ENCODE results near the gene SHROOM2.

- TF ChIP-seq CTCF (IDR thresholded peaks at IDR 0.05; ENCODE audit: insufficient read depth, low read length) = no peak
- TF ChIP-seq POLR2AphosphoS5 (IDR thresholded peaks at IDR 0.05; ENCODE audit: low read depth) = no peak
Observed at GRCh38 chrX:9948406-9948805, 162.2 kb downstream of the SHROOM2 start.

Measured in HL-60 (cell line).